Hypothalamus (tissue), 51 donors: Measurements from ENCODE around the gene MYRF.
A peak's percentile ranks its signal among the peaks of the same experiment; 100 is the strongest.

Experiments used
- DNase-seq, 51 donors: peaks; one replicate each; lab custom pipeline; 2025; lab: John Stamatoyannopoulos, UW

The MYRF gene

DNA sequence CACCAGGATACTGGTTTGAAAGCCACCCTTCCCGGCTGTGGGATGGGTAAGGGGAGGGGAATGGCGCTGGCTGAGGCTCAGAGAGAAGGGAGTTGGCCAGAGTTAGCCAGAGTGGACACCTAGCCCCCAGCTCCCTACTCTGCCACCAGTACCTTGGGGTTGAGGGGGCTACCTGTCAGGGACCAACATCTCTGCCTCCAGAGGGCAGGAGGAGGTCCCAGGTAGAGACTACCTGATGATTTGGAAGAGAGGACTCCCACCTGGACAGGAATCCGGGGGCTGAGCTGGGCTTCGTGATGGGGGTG is 3.7 kb downstream of the MYRF start:
- DNase-seq, result no peak

GRCh38 chr11:61756452-61757212 is 4.2 kb downstream of the MYRF start:
- peak in 2 of 51 donors; percentile 31 to 51 for DNase-seq

DNA sequence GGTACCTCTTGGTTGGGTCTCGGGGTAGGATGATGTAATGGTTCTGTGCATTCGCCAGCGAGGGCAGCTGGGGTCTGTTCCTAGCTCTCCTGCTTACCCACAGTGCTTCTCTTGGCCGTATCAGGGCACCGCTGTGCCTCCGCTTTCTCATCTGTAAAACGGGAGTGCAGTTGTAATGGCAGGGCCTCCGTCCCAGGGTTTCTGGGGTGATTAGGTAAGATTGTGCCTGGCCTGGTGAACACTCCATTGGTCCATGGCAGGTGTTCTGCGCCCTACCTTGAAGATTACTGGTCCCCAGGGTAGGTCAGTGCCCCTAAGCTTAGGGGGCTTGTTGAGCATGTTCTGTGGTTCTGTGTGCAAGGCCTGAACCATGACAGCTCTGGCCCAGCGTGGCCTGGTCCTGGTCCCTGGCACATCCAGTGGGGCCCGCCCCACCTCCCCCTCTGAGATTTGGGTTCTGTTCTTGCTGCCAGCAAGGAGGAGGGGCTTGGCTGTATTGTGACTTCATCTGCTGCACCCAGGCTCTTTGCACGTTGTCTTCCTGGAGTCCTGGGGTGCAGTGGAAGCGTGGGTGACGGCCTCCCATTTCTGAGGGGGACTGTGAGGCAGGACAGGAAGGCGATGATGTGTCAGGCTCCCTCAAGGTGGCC is 4.9 kb downstream of the MYRF start:
- DNase-seq, result peak in 16 of 51 donors; percentile 8 to 48 (median 34)

GRCh38 chr11:61760946-61761345 is 8.5 kb downstream of the MYRF start:
- DNase-seq, result peak in 50 of 51 donors; percentile 14 to 93 (median 75)

- peak in 2 of 51 donors; percentile 40 to 51 for DNase-seq
Observed at GRCh38 chr11:61761440-61762222, 9.2 kb downstream of the MYRF start.

GRCh38 chr11:61762223-61762615 is 9.8 kb downstream of the MYRF start:
- no peak for DNase-seq

GRCh38 chr11:61762798-61763197 is 10.4 kb downstream of the MYRF start:
- no peak for DNase-seq

DNA sequence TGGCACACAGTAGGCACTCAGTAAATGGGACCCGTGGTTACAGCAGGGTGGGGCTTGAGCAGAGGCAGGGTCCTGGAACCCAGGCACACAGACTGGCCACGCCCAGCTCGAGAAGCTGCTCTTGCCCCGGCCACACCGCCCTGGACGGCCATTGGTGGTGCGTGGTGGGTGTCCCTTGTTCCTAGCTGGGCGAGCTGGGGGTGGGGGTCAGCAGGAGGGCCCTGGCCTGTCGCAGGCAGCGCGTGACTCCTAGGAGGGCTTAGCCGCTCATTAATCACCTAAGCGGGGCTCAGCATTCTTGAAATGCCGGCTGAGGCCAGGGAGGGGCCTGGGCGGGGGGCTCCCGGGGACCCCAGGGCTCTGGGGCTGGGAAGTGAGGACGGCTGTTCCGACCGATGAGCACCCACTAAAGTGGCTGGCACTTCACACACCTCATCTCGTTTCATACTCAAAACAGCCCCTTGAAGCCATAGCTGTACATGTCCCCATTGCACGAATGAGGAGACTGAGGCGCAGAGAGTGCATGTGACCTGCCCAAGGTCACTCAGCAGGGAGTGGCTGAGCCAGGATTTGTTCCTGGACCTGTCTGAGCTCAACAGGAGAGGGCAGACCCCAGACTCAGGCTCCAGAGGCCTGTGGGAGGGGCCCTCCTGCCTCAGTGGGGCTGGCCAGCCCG is 11.6 kb downstream of the MYRF start:
- DNase-seq, result no peak

- no peak for DNase-seq
Observed at GRCh38 chr11:61764606-61765260, 12.3 kb downstream of the MYRF start.

- no peak for DNase-seq
Observed at GRCh38 chr11:61765550-61766253, 13.3 kb downstream of the MYRF start.

- no peak for DNase-seq
Observed at GRCh38 chr11:61766353-61766841, 14.0 kb downstream of the MYRF start.

DNA sequence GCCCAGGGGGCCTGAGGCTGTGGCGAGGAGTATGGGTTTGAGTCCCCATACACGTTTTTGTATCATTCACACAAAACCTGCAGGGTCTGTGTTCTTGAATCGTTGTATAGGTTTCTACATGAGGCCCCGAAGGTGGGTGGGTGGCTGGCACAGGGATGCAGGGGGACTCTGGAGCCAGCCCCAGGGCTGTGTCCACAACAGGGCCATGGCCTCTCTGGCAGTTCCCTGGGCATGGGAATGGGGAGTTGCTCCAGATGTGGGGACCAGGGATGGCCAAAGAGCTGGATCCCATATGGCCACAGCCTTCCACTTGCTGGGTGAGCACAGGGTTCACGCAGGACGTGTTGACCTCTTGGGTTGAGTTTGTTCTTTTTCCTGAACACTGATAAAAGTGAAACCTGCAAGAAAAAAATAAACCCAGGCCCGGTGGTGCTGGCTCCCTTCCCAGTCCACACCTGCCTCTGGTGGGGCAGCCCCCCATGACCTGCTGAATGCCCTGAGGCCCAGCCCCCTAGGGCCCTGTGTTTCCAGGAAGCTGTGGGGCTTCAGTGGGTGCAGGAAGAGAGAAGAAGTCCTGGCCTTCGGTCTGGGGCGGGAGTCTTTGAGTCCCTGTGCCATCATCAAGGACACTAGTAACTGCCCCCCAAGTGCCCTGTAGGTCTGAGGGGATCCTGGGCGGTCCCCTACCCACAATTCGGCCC is 16.1 kb downstream of the MYRF start:
- no peak for DNase-seq

GRCh38 chr11:61769169-61769920 is 16.9 kb downstream of the MYRF start:
- no peak for DNase-seq

DNA sequence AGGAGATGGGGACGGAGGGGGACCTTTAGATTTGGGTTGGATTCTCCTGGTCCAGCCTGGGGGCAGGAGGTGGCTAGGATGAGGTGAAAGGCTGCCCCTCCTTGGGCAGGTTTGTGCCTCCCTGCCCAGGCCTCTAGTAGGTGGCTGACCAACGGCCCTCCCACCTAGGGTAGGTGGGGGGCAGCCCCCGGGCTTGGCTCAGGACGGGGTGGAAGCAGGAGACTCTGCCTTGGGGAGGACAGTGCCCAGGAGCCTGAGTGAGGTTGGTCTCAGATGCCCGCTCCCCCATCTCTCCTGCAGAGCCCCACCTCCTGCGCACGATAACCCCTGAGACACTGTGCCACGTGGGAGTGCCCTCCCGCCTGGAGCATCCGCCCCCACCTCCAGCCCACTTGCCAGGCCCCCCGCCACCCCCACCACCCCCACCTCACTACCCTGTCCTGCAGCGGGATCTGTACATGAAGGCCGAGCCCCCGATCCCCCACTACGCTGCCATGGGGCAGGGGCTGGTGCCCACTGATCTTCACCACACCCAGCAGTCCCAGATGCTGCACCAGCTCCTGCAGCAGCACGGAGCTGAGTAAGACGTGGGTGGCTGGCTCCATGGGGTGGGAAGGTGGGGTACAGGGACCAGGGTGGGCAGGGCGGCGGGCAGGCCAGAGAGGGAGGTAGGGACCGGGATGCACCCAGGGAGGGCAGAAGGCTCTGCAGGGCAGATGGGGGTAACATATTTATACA is 17.7 kb downstream of the MYRF start:
- no peak for DNase-seq

DNA sequence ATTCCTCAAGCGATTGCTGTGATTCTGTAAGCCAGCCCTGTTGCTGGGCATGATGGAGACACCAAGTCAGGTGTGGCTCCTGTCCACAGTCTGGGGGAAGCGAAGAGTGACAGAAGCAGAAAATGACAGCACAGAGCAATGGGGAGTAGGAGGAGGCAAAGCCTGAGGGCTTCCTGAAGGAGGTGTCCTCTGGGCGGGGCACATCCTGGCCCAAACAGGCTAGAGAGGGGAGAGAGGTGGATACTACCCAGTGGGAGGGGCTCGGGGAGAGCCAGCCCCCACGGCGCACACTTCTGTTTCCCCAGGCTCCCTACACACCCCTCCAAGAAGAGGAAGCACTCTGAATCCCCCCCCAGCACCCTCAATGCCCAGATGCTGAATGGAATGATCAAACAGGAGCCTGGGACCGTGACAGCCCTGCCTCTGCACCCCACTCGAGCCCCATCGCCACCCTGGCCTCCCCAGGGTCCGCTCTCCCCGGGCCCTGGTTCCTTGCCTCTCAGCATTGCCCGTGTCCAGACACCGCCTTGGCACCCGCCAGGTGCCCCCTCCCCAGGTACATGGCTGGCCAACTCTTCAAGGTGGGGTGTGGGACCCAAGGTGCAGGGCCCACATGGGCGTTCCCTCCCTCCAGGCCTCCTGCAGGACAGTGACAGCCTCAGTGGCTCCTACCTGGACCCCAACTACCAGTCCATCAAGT is 18.9 kb downstream of the MYRF start:
- DNase-seq, result no peak

DNA sequence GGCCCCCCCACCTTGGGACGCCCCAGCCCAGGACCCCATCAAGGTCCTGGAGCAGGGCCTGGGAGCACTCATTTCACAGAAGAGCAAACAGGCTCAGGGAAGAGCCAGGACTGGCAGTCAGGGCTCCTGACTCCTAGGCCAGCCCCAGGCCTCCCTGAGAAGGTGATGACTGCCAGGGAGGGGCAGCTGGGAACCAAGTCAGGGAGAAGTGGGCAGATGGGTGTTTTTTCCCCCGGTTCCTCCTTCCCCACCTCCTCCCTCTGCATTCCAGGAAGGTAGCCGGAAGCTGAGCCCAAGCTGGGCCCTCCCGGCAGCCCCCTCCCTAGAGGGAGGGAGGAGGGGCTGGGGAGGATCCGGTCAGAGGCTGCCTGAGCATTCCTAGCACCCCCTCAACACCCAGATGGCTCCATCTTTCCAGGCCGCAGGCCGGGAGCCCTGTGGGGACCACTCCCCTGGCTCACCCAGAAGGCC is 19.6 kb downstream of the MYRF start:
- DNase-seq, result no peak

DNA sequence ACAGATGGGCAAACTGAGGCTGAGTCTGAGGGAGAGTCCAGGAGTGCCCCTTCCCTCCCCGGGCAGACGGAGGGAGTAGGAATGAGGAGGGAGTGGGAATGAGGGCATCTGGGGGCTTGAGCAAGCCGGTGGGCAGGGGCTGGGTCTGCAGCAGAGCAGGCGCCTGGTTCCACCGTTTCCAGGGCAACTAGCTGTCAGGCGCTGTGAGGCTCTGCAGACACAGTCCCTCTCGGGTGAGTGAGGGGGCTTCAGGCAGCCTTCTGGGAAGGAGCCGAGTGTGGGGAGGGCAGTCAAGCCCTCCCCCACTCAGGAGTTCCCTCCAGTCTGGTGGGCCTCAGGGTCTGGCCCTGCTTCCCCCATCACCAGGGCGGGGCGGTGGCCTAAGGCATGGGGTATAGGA is 20.9 kb downstream of the MYRF start:
- DNase-seq, result no peak
